HG03175 (cell line): Measurements from ENCODE around the gene FOXP1.

ENCODE experiments used
- ATAC-seq: cut with Tn5 transposase; IDR thresholded peaks from one replicate; pipeline ENCODE4 v1.9.1; 2021; ENCODE audit warnings: mild to moderate bottlenecking, moderate library complexity; ENCODE audit not compliant: unreplicated experiment

Gene FOXP1

GRCh38 chr3:71587958-71588357 is 4.4 kb upstream of the FOXP1 start:
- ATAC-seq, result no peak

- ATAC-seq, result no peak
These were observed 3.3 kb upstream of the FOXP1 start for GRCh38 chr3:71586810-71587242.

GRCh38 chr3:71585887-71586809 is 2.6 kb upstream of the FOXP1 start:
- no peak for ATAC-seq

- no peak for ATAC-seq
These were observed 1.6 kb upstream of the FOXP1 start for GRCh38 chr3:71585131-71585530.

GRCh38 chr3:71584394-71585011 is 975 bp upstream of the FOXP1 start:
- no peak for ATAC-seq

GRCh38 chr3:71582612-71583565 is 639 bp downstream of the FOXP1 start:
- ATAC-seq, result no peak

GRCh38 chr3:71582036-71582611 is 1.4 kb downstream of the FOXP1 start:
- ATAC-seq, result no peak

GRCh38 chr3:71581457-71582035 is 2.0 kb downstream of the FOXP1 start:
- ATAC-seq, result no peak

- no peak for ATAC-seq
These were observed 2.7 kb downstream of the FOXP1 start for GRCh38 chr3:71580636-71581456.

- ATAC-seq, result no peak
These were observed 3.6 kb downstream of the FOXP1 start for GRCh38 chr3:71579935-71580406.

GRCh38 chr3:71579326-71579934 is 4.1 kb downstream of the FOXP1 start:
- ATAC-seq, result no peak

- ATAC-seq, result no peak
These were observed 5.3 kb downstream of the FOXP1 start for GRCh38 chr3:71578054-71578751.

GRCh38 chr3:71577011-71577410 is 6.5 kb downstream of the FOXP1 start:
- ATAC-seq, result no peak

GRCh38 chr3:71575433-71575832 is 8.1 kb downstream of the FOXP1 start:
- no peak for ATAC-seq

- no peak for ATAC-seq
These were observed 10.3 kb downstream of the FOXP1 start for GRCh38 chr3:71573181-71573580.

GRCh38 chr3:71570546-71570945 is 13.0 kb downstream of the FOXP1 start:
- no peak for ATAC-seq

- no peak for ATAC-seq
These were observed 15.3 kb downstream of the FOXP1 start for GRCh38 chr3:71568207-71568606.

GRCh38 chr3:71566776-71567175 is 16.8 kb downstream of the FOXP1 start:
- no peak for ATAC-seq
